GOT3 (cell line): ENCODE measurements around the gene METRN.

ENCODE experiments used
- DNase-seq: peaks from one replicate; lab custom pipeline; 2025; ENCODE audit warnings: mixed read lengths; lab: John Stamatoyannopoulos, UW

The METRN gene

GRCh38 chr16:677316-678190 is 37.4 kb upstream of the METRN start:
- DNase-seq: no peak

DNA sequence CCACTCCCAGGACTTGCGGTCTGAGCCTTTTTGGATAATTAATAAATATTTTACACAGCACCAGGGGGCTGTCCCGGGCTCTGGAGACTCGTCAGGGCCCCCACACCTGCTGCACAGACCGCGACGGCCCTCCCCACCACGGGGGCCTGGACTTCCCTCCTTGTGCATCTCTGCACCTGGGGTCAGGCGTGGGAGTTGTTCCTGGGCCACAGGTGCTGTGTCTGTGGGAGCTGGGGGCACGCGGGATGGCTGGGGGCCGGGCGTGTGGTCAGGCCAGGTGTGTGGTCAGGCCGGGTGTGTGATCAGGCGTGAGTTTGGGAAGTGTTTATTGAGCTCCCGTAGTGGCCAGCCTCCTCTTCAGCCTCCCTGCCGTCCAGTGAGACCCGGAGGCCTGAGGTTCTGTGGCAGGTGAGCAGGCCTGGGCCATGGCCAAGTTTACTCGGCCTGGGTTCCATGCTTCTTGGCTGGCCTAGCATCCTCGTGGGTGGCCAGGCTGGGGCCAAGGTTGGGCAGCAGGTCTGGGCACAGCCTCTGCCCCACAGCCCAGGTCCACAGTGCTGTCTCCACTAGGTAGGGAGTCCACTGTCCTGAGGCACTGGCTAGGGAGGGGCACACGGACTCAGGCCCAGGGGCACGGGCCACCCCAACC is 36.6 kb upstream of the METRN start:
- DNase-seq: no peak

DNA sequence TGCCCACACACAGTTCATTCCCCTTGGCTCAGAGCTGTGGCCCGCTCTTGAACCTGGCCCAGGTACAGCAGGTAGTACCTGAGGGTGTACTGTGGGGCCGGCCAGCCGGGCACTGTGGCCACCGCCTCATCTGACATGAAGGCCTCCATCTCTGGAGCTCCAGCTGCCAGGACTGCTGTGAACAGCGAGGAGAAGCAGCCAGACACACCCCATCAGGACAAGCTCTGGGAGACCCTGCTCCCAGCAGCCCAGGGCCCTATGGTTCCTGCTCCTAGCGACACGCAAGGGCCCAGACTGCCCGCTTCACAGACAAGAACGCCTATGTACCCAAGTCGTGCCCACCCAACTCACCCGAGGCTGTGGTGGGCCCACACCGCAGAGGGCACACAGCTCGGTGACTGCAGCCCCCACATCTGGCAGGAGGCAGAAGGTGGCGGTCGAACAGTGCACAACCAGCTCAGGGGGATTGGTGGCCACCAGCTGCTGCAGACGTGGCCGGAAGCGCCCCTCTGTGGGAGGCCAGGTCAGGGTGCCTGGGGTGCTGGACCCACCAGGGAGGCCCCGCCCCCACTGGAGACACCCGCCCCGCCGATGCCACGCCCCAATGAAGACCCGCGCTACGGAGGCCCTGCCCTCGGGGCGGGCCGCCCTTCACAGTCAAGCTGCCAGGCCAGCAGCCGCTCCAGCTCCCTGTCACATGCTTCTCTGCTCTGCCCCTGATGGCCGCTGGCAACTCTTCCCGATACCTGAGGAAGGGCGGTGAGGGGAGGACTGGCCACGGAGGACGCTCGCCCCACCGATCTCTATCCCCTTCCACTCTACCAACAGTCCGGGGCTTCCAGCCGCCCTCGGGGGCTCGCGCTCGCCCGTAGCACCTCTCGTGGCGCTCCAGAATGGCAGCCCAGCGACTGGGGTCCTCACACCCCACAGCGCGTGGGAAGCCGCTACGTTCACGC is 35.8 kb upstream of the METRN start:
- DNase-seq: peak; percentile 63

GRCh38 chr16:679814-680624 is 34.9 kb upstream of the METRN start, which contains the start of gene STUB1:
Gene STUB1, plus strand, starts transcription at chr16:680410. Its CDS starts 116 bp downstream, at chr16:680526.
- peak; percentile 63 for DNase-seq

DNA sequence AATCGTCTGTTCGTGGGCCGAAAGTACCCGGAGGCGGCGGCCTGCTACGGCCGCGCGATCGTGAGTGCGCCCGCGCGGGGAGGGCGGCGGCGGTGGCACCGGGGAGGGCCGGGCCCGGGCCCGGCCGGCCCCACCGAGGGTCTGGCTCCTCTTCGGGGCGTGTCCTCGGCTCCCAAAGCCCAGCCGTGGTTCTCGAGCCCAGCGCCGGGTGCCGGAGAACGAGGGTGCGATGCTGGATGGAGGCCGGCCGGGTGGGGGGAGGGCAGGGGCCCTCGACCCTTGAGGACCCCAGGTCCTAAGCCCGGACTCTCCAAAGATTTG is 34.3 kb upstream of the METRN start:
- DNase-seq: no peak

GRCh38 chr16:680967-681745 is 33.8 kb upstream of the METRN start:
- no peak for DNase-seq

DNA sequence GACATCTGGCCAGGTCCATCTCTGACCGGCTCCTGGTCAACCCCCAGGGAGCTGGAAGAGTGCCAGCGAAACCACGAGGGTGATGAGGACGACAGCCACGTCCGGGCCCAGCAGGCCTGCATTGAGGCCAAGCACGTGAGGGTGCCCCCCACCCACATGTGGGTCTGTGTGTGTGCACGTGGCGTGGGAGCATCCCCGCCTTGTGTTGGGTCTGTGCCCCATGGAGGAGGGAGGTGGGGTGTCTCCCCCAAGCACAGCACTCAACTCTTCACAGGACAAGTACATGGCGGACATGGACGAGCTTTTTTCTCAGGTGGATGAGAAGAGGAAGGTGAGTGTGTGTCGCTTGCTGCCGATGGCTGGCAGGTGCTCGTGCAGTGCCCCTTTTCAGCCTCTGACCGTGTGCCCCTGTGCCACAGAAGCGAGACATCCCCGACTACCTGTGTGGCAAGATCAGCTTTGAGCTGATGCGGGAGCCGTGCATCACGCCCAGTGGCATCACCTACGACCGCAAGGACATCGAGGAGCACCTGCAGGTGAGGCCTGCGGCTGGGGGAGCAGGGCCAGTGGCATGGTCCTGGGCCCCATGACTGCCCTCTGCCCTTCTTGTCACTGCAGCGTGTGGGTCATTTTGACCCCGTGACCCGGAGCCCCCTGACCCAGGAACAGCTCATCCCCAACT is 33.0 kb upstream of the METRN start:
- DNase-seq: no peak

DNA sequence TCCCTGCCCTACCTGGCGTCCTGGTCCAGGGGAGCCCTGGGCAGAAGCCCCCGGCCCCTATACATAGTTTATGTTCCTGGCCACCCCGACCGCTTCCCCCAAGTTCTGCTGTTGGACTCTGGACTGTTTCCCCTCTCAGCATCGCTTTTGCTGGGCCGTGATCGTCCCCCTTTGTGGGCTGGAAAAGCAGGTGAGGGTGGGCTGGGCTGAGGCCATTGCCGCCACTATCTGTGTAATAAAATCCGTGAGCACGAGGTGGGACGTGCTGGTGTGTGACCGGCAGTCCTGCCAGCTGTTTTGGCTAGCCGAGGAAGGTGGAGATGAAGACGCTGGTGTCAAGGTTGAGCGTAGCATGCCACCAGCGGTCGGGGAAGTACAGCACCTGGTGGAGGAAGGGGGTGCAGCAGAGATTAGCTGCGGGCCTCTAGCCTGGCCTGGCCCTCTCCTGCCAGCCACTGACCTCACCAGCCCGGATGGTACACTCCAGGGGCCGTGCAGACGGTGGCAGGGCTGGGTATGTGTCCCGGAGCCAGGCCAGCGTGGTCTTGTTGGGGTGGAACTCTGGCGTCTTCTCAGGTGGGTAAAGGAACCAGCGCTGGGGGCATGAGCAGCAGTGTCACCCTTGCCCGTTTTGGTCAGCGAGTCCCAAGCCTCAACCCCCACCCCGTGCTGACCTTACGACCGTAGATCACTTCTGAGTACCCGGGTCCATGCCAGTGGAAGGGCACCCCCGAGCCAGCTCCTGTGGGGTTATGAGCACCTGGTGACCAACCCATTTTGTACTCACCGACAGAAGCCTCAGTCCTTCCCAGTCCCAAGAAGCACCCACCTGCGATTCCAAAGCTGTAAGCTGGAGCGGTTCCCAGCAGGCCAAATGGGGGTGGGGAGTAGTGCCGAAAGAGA is 32.2 kb upstream of the METRN start:
- no peak for DNase-seq

DNA sequence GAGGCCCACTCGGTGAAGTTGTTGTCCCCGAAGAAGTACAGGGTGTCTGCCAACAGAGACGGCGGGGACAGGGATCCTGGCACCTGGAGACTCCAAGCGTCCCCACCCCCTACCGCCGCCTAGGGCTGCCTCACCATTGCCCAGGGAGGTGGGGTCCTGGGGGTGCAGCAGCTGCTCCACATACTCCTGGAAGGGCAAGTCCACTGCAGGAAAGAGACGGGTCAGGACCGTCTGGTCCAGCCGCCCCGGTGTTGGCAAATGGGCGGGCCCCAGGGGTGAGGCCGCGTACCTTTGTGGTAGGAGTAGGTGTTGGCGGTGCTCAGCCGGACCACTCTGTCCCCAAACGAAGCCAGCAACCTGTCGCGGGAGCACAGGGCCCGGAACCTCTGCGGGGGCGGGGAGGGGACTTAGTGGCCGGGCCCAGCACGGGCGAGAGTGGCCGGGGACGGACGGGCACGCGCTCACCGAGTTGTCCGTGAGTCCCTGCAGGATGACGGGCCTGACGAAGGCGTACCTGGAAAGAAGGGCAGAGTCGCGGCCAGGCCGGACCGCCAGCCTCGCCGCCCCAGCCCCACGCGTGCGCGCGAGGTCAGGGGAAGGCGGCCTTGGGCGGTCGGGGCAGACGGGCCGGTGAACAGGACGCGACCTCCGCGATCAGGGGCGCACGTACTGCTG is 31.4 kb upstream of the METRN start:
- no peak for DNase-seq

DNA sequence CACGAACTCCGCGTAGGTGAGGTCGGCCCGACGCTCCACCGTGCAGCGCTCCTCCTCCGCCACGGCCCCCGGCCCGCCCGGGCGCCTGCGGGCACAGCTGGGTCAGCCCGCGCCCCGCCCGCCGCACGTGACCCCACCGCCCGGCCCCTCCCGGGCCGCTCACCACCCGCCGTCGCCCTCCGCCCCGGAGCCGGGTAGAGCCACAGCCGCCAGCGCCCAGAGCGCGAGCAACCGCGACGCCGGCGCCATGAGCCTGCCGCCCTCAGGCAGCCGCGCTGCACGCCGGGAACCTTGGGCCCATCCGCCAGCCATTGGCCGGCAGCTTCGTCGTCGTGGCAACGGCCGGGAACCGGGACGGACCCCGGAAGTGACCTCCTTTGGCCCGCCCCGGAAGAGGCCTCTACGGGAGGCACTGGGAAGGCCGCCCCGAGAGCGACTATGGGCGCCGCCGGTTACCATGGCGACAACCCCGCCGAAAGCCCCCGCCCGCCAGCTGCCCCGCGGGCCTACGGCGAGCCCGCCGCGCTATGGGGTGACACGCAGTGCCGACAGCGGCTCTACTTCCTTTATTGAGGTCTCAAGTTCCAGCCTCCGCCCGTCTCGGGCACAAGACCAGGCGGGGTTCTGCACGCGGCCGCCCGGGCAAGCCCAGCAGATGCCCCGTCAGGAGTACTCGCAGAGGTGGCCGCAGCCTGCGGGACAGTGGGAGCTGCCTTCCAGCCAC is 30.7 kb upstream of the METRN start, which contains the start of gene JMJD8:
Gene JMJD8, minus strand, starts transcription at position 264 of the 724 bp plus-strand sequence. Its CDS starts 15 bp downstream, at position 249.
- DNase-seq: peak; percentile 87

- DNase-seq: no peak
These were observed 29.8 kb upstream of the METRN start for GRCh38 chr16:684961-685696.

DNA sequence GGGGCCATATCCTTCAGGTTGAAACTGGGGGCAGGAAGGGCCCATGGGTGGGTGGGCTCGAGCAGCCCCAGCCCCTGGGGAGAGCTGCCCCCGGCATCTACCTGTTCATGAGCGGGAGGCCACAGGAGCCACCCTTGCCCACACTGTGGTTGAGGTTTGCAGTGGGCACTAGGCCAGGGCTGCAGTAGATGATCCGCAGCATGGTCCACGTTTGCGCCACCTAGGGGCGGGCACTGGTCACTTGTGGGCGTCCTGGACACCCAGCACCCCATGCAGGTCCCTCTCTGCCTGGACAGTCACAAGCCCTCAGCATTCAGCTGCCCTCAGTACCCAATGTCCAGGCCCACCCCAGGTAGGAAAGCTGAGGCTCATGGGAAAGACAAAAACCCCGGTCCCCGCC is 29.0 kb upstream of the METRN start:
- DNase-seq: no peak

DNA sequence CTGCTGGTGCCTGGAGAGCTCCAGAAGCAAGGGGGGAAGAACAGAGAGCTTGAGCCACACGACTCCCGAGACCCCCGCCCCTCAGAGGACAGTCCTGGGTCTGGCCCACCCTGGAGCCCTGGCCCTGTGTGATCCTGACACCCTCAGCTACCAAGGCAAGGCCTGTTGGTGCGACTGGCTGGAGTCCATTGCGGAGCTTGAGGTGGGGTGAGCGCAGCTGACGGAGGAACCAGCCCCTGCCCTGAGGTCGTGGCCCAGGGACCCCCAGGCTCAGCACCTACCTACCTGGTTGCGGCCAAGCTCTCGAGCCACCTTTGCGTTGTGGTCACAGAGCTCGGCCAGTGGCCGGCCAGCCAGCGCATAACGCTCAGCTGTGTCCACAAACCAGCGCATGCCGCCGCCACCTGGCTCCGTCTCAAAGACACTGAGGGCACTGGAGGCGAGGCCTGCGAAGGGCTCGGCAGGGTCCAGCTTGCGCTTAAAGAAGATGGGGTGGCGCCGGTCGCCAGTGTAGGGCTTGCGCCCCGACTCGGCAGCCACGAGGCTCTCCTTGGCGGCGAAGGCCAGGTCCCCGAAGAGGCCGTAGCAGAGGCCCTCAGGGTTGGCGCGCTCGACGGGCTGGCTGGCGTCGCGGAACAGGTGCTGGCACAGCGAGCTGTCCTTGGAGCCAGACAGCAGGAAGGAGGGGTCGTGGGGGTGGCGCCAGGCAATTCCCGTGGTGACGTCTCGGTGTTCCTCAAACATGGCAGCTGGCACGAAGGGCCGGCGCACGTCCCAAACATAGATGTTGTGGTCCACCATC is 28.3 kb upstream of the METRN start:
- DNase-seq: no peak

DNA sequence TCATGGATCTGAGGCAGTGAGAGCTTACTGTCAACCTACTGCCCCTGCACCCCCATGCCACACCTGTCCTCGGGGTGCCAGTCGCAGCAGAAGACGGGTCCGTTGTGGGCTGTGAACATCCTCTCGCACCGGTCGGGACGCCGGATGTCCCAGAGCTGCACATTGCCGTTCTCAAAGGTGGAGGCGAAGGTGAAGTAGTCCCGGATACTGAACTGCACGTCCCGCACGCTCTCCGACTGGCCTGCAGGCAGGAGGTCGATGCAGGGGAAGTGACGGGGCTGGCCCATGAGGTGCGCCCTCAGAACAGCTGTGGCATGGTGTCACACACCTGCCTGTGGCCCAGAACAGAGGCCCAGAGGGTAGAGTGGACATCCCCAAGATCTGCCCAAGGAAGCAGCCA is 27.4 kb upstream of the METRN start:
- DNase-seq: no peak

- DNase-seq: no peak
These were observed 25.6 kb upstream of the METRN start for GRCh38 chr16:689175-689897.
